GM19240 (cell line): ENCODE data around the gene DERL3.

Experiments
- DNase-seq: peaks from one replicate; pipeline ENCODE4 v3.0.0; 2011; ENCODE audit warnings: low spot score; ENCODE audit not compliant: insufficient read length

The DERL3 gene

DNA sequence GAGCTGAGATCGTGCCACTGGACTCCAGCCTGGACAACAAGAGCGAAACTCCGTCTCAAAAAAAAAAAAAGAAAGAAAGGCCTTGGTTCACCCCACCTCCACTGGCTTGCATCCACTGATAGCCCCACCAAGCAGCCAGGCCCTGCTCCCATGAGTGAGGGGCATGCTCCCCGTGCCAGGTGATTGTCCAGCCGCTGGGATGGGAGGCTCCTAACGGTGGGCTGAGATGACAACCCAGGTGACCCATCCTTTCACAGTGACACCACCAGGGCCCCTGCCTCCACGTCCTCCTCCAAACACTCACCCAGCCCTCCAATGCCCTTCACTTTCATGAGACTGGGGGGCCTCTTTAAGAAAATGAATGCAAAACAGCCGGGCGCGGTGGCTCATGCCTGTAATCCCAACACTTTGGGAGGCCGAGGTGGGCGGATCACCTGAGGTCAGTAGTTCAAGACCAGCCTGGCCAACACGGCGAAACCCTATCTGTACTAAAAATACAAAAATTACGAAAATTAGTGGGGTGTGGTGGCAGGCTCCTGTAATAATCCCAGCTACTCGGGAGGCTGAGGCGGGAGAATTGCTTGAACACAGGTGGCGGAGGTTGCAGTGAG, 8.6 kb upstream of the DERL3 start:
- no peak for DNase-seq

GRCh38 chr22:23846081-23846469, 7.3 kb upstream of the DERL3 start:
- no peak for DNase-seq

GRCh38 chr22:23845265-23846080, 6.7 kb upstream of the DERL3 start:
- DNase-seq: no peak

GRCh38 chr22:23844739-23845202, 6.0 kb upstream of the DERL3 start:
- DNase-seq: no peak

- no peak for DNase-seq
Observed at GRCh38 chr22:23842599-23842998, 3.8 kb upstream of the DERL3 start.

- DNase-seq: no peak
Observed at GRCh38 chr22:23841736-23842445, 3.1 kb upstream of the DERL3 start.

GRCh38 chr22:23841292-23841691, 2.5 kb upstream of the DERL3 start:
- DNase-seq: no peak

DNA sequence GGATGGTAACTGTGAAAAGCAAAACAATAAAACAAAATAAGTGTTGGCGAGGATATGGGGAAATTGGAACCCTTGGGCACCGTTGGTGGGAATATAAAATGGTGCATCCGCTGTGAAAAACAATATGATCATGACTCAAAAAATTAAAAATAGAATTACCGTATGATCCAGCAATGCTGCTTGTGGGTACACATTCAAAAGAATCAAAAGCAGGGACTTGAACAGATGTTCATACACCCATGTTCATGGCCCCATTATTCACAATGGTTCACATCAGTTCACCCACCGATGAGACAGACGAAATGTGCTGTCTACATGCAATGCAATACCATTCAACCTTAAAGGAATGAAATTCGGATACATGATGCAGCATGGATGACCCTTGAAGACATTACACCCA, 1.2 kb upstream of the DERL3 start:
- DNase-seq: no peak

DNA sequence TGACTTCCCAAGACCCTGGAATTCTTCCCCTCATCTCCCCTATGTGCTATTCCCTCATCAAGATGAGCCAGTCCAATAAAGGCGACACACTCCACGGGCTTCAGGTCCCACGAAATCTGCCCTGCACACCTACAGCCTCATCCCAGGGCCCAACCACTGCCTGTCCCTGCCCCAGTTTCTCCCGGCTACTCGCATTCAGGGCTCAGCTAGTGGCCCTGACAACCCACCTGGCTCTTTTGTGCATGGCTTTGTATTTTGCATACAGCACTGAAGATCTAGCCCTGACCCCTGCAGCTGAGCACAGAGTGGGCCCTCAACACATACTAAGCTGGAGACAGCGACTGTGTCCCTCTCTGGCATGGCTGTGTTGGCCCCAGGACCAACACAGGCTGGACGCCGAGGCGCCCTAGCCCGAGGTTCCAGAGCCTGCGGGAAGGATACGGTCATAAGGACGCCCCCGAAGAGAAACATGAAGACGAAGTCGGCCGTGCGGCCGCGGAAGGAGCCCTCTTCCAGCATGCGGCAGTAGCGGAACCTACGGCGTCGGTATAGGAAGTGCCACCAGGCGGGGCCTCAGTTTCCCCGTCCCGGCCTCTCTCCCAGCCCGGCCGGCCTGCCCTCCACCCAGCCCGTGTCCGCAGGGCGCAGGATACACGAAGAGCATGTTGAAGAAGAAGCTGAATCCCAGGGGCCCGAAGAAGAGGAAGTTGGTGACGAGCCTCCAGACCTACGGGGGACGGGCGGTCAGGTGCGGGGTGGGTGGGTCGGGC, 710 bp downstream of the DERL3 start:
- no peak for DNase-seq

GRCh38 chr22:23837496-23837859, 1.3 kb downstream of the DERL3 start:
- no peak for DNase-seq

- no peak for DNase-seq
Observed at GRCh38 chr22:23836692-23837495, 1.9 kb downstream of the DERL3 start.

GRCh38 chr22:23836281-23836680, 2.5 kb downstream of the DERL3 start:
- no peak for DNase-seq

DNA sequence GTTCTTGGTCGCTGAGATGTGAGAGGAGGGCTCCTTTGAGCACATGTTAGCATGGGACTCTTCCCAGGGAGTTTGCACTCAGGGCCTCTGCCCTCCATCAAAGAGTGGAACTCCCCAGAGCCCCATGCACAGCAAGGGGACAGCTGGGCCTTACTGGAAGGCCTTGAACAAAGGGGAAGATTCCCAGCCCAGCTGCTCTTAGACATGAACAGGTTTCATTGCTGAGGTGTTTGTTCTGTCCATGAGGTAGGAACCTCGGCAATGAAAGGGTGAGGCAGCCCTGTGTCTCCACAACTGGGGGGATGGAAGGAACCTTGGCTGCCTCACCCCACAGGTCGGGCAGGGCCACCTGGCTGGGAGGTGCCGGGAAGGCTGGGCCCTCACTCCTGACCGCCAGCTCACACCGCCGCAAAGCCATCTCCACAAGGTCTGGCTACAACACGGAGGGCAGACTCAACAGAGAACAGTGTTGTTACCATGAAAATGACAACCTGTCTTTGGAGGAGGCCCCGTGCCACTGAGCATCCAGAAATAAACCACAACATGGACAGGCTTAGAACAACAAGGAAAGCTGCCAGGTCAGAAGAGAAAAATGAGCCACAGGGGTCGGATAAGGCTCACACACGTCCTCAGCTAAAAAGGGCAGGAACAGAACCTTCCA, 3.2 kb downstream of the DERL3 start:
- no peak for DNase-seq

- DNase-seq: no peak
Observed at GRCh38 chr22:23834793-23835483, 3.9 kb downstream of the DERL3 start.

DNA sequence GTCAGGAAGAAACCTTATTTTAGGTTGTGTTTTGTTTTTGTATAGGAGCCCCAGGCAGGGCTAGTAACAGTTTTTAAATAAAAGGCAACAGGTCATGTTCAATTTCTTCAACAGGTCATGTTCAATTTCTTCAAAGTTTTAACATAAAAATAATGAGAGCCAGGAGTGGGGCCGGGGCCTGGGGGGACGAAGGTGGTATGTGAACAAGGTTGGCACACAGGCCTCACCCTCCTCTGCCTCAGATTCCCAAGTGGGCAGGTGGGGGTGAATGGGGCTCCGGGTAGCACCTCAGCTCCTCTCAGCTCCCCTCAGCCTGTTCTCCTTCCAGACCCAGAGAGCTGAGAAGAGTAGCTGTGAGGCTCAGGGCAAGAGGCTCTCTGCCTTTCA, 4.4 kb downstream of the DERL3 start:
- DNase-seq: no peak

GRCh38 chr22:23833911-23834317, 4.9 kb downstream of the DERL3 start:
- DNase-seq: no peak

DNA sequence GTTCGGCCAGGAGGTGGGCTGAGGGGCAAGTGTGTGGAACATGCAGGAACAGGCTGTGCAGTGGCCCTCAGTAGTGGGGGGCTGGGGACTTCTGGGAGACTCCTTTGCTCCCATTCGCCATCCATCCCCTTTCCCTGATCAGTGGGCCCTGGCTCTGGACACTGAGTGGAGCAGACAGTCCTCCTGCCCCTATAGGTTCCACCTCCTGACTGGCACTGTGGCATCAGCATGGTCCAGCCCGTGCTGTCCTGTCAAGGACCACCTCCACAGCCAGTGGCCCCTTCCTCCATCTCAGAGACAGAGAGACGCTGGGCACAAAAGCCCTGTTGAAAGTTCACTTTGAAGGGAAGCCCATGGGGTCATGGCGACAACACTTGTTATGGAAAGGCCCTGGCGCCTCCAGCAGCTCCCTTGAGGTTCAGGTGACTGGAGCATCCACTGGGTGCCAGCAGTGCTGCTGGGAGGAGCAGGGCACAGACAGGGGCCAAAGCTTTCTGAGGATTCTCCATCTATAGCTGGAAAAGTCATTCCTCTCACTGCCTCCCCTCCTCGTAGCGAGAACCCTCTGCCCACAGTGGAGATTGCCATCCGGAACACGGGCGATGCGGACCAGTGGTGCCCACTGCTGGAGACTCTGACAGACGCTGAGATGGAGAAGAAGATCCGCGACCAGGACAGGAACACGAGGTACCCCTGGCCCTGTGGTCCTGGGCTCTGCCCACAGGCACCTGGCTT, 5.6 kb downstream of the DERL3 start:
- no peak for DNase-seq

- no peak for DNase-seq
Observed at GRCh38 chr22:23832226-23833016, 6.4 kb downstream of the DERL3 start.
